Large intestine (tissue), 3 donors: ENCODE results near the gene PTPRE. TPM values are rescaled to one million over a fixed set of nuclear protein-coding genes. Genes with fewer than 3 reads are reported as not detected.

Experiments used
- DNase-seq, 2 donors: peaks; one replicate each; pipeline versions ENCODE4 v3.0.0 to v3.0.0-alpha.2; 2013
- H3K27ac ChIP-seq: one replicate; pipeline ENCODE4 v1.5.1; 2013; ENCODE audit warnings: low read length
- H3K27me3 ChIP-seq: 2 replicates; pipeline ENCODE4 v1.6.1; 2013; ENCODE audit warnings: low read length; ENCODE audit not compliant: control insufficient read depth, insufficient read depth
- H3K36me3 ChIP-seq: 2 replicates; pipeline ENCODE4 v1.6.1; 2013; ENCODE audit warnings: low read length; ENCODE audit not compliant: control insufficient read depth, insufficient read depth
- H3K4me1 ChIP-seq: one replicate; pipeline ENCODE4 v1.6.1; 2013; ENCODE audit warnings: low read length; ENCODE audit not compliant: control insufficient read depth, insufficient read depth
- H3K4me3 ChIP-seq: one replicate; pipeline ENCODE4 v1.5.1; 2013; ENCODE audit warnings: low read length
- H3K9me3 ChIP-seq: one replicate; pipeline ENCODE4 v1.6.1; 2013; ENCODE audit warnings: mild to moderate bottlenecking, low read depth, low read length, moderate library complexity; ENCODE audit not compliant: control insufficient read depth
- WGBS: methylation state at CpG from one replicate; pipeline ENCODE4 v1.1.5; 2013; ENCODE audit warnings: low lambda C conversion rate; ENCODE audit not compliant: insufficient coverage; 5-methylcytosine and 5-hydroxymethylcytosine counted together
- polyA plus RNA-seq: library from polyadenylated mRNA; unstranded; fragments of 120-200 nt; gene quantifications from one replicate; pipeline ENCODE4 v1.2.1, GENCODE V29; 2013

The PTPRE gene
- polyA plus RNA-seq, 1 donor: 21.6 TPM

DNA sequence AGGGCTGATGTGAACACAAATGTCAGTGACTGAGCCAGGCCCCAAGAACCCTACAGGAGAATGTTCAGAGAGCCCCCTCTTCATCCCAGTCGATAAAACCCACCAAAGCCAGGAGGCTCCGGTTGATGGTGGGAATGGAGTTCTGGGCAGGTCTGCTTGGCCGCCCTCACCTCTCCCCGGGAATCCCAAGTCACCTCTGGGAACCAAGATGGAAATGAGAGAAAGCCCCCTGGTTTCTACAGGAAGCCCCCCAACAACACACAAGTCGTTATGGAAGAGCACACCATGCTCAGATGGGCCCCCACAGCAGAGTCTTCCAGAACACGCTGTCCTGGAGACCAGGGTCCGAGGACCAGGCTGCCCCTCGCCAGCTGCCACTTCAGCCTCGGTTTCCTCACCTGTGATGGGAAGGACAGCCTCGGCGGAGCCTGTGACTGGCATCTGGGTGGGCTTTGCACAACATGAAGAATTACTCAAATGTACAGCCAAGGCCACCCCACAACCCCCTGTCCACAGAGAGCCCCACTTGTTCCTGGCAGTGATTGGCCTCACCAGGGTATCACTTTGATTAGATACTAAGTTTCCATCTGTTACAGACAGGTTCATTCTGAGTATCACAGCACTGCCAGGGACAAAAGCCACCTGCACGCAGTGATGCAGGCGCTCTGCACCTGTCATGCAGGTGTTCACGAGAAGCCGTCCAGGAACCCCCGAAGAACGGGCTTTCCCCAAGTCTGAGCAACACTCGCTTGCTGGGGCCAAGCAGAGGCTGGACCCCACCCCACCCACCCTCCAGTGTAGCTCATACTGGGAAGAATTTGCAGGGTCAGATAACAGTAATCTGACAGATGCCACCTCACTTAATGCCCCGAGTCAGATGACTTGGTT lies 161.7 kb downstream of the PTPRE start:
- Histone ChIP-seq H3K9me3 (no peaks in the 10 kb centered on the region), H3K4me1 (no peaks in the 10 kb centered on the region), H3K4me3 (no peak overlapping the region), H3K27me3 (no peaks in the 10 kb centered on the region), H3K36me3 (peaks cover 77% of the 10 kb centered on the region), H3K27ac (no peak overlapping the region)
- no peak for DNase-seq
- WGBS: no CpG with 5 or more reads among the region's 19 CpGs

DNA sequence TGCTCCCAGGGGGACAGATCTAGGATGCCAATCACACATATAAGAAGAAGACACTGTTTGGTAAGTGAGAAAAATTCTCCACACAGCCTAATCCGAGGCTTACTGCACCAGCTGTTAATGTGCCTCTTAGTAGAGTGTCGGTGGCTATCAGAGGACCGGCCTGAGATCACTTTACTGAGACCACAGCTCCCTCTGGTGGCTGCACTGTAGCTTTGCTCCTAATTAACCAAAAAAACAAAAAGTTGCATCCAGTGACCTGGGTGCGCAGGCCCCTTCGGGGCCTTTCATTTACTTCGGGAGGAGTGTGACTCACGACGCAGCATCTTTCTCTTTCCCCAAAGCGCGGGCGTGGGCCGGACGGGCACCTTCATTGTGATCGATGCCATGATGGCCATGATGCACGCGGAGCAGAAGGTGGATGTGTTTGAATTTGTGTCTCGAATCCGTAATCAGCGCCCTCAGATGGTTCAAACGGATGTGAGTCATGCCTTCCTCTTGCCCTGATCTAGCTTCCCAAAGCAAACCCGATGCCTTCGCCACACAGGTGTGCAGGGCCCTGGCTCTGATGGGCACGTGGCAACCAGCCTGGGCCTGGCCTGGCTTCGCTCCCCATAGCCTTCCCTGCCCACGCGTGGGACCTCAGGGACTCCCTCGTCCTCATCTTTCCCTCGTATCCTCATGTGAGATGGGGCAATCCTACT lies 162.6 kb downstream of the PTPRE start:
- no peak overlapping the region for H3K4me3 ChIP-seq
- no CpG with 5 or more reads among the region's 28 CpGs for WGBS
- peak; percentile 60 to 65 for DNase-seq
- H3K4me1 ChIP-seq: no peaks in the 10 kb centered on the region
- peaks cover 76% of the 10 kb centered on the region for H3K36me3 ChIP-seq
- H3K27me3 ChIP-seq: no peaks in the 10 kb centered on the region
- H3K9me3 ChIP-seq: no peaks in the 10 kb centered on the region
- H3K27ac ChIP-seq: no peak overlapping the region

DNA sequence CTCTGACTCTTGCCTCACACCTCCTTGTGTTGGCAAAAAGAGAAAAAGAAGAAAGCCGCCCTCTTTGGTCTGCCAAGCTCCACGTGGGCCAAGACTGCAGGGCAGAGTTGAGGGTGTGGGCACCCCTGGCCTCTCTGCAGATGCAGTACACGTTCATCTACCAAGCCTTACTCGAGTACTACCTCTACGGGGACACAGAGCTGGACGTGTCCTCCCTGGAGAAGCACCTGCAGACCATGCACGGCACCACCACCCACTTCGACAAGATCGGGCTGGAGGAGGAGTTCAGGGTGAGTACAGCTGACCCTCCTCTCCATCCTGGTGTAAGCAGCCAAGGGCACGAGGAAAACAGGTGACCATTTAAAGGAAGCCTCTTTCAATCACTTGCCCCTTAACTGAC lies 163.3 kb downstream of the PTPRE start:
- no CpG with 5 or more reads among the region's 10 CpGs for WGBS
- H3K4me3 ChIP-seq: no peak overlapping the region
- H3K27me3 ChIP-seq: no peaks in the 10 kb centered on the region
- H3K36me3 ChIP-seq: peaks cover 74% of the 10 kb centered on the region
- H3K9me3 ChIP-seq: no peaks in the 10 kb centered on the region
- no peaks in the 10 kb centered on the region for H3K4me1 ChIP-seq
- no peak overlapping the region for H3K27ac ChIP-seq
- DNase-seq: no peak

DNA sequence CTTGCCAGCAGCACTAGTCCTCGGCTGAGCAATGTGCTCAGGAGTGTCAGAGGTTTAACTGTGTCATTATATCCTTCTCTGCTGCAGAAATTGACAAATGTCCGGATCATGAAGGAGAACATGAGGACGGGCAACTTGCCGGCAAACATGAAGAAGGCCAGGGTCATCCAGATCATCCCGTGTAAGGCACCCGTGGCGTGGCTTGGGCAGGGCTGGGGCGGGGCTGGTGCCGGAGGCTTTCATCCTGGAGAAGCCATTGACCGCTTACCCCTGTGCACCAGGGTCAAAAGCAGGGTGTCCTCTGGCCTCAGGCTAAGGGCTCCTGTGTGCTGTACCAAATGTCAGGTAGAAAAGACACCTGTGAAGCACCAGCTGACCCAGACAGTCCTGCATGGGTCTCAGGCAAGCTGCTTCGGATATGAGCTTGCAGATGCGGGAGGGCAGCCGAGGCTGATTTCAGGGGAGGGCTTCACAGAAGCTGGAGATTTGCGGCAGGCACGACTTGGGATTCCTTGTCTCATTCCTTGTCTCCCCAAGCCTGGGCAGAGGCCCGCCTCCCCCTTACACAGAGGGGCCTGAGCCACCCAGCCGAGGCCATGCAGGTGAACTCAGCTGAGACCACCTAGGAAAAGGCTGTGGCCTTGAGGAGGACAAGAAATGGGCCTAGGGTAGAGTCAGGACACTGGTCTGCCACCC lies 164.0 kb downstream of the PTPRE start:
- Histone ChIP-seq H3K36me3 (peaks cover 71% of the 10 kb centered on the region), H3K9me3 (no peaks in the 10 kb centered on the region), H3K27ac (no peak overlapping the region), H3K4me1 (no peaks in the 10 kb centered on the region), H3K4me3 (no peak overlapping the region), H3K27me3 (no peaks in the 10 kb centered on the region)
- DNase-seq: no peak
- 67% methylated on average over 1 of the region's 17 CpGs for WGBS

DNA sequence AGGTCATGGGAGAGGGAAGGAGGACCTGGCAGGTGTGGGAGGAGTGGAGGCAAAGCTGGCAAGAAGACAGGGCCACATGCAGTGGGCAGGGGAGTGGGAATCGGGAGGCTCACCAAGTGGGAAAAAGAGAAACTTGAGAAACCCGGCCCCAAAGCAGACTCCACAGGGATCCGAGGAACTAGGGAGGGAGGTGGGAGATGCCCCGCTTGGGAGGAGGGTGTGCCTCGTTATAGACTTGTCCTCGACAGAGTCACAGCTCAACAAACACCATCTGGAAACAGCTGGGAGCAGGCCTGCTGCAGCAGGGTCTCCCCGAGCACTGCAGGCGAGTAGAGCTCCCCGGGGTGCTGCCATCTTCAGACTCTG lies 164.5 kb downstream of the PTPRE start:
- H3K27me3 ChIP-seq: no peaks in the 10 kb centered on the region
- WGBS: 83% methylated on average over 1 of the region's 9 CpGs
- H3K4me1 ChIP-seq: no peaks in the 10 kb centered on the region
- DNase-seq: no peak
- H3K27ac ChIP-seq: no peak overlapping the region
- no peak overlapping the region for H3K4me3 ChIP-seq
- peaks cover 69% of the 10 kb centered on the region for H3K36me3 ChIP-seq
- no peaks in the 10 kb centered on the region for H3K9me3 ChIP-seq

DNA sequence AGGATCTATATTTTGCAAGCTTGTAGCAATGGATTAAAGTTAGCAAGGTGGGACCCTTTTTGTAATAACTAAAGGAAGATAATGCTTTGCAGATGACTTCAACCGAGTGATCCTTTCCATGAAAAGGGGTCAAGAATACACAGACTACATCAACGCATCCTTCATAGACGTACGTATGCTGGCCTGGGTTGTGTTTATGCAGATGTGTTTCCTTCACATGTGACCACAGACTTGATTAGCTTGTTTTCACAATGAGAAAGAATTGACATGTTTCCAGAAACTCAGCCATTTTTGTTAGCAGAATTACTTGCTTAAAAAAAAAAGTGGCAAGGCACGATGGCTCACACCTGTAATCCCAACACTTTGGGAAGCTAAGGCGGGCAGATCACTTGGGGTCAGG lies 165.1 kb downstream of the PTPRE start:
- WGBS: no CpG with 5 or more reads among the region's 6 CpGs
- Histone ChIP-seq H3K4me3 (no peak overlapping the region), H3K4me1 (no peaks in the 10 kb centered on the region), H3K27me3 (no peaks in the 10 kb centered on the region), H3K9me3 (no peaks in the 10 kb centered on the region), H3K36me3 (peaks cover 72% of the 10 kb centered on the region), H3K27ac (no peak overlapping the region)
- DNase-seq: no peak

DNA sequence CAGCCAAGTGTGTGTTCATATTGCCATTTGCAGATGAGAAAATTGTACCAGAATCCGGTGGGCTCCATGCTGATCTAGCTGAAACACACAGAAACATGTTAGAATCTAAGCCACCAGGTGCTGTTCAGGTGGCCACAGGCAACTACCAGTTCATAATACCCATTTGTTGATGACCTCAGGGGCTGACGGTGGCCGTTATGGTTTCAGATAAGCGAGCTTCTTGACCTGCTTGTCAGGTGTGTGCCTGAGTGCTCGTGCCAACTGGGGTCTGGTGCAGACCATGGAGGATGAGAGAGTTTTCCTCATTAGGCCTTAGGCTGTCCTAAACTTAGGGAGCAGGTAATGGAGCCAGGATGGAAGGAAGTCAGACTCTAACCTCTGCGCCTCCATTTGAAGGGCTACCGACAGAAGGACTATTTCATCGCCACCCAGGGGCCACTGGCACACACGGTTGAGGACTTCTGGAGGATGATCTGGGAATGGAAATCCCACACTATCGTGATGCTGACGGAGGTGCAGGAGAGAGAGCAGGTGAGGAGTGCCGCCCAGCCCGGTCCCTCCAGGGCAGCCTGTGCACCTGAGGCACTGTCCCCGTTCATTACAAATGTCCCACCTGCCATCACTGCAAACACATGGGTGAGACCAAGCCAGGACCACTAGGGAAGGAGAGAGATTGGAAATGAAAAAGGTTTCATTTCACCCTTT lies 166.2 kb downstream of the PTPRE start:
- Histone ChIP-seq H3K4me3 (no peak overlapping the region), H3K36me3 (peaks cover 69% of the 10 kb centered on the region), H3K9me3 (no peaks in the 10 kb centered on the region), H3K27ac (no peak overlapping the region), H3K4me1 (no peaks in the 10 kb centered on the region), H3K27me3 (no peaks in the 10 kb centered on the region)
- no peak for DNase-seq
- WGBS: no CpG with 5 or more reads among the region's 14 CpGs

DNA sequence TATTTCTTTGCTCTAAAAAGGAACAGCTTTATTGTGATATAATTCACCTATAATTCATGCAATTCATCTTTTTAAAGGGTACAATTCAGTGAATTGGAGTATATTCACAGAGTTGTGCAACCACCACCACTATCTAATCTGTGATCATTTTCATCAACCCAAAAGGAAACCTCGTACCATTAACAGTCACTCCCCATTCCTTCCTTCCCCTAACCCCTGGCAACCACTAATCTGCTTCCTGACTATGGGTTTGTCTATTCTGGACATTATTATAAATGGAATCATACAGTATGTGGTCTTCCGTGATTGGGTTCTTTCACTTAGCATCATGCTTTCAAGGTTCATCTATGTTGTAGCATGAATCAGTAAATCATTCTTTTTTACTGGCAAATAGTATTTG lies 167.0 kb downstream of the PTPRE start:
- DNase-seq: no peak
- Histone ChIP-seq H3K4me3 (no peak overlapping the region), H3K36me3 (peaks cover 62% of the 10 kb centered on the region), H3K9me3 (no peaks in the 10 kb centered on the region), H3K27ac (no peak overlapping the region), H3K4me1 (no peaks in the 10 kb centered on the region), H3K27me3 (no peaks in the 10 kb centered on the region)
- WGBS: no CpG with 5 or more reads among the region's 2 CpGs

DNA sequence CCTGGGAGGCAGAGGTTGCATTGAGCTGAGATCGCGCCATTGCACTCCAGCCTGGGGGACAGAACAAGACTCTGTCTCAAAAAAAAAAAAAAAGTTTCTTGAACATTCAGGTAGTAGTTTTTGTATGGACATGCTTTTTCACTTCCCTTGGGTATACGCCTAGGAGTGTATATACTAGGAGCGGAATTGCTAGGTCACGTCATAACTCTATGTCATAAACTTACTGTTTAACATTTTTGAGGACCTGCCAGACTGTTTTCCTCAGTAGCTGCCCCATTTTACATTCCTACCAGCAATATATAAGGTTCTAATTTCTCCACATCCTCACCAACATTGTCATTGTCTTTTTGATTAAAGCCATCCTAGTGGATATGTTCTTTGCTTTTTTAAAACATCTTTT lies 167.7 kb downstream of the PTPRE start:
- Histone ChIP-seq H3K27me3 (no peaks in the 10 kb centered on the region), H3K36me3 (peaks cover 65% of the 10 kb centered on the region), H3K9me3 (no peaks in the 10 kb centered on the region), H3K4me1 (no peaks in the 10 kb centered on the region), H3K4me3 (no peak overlapping the region), H3K27ac (no peak overlapping the region)
- 100% methylated on average over 2 of the region's 5 CpGs for WGBS
- DNase-seq: no peak
